SJSA1 (cell line): Measurements from ENCODE around the gene PPP1R11. TPM values are rescaled to one million over a fixed set of nuclear protein-coding genes. Genes with fewer than 3 reads are reported as not detected.

Source experiments
- DNase-seq, 2 experiments: peaks; one replicate each; pipeline ENCODE4 v3.0.0-alpha.2; 2015 to 2020; ENCODE audit warnings: low spot score in 2 of 2, low read depth in 1 of 2
- H3K27ac ChIP-seq: fragments of 250-450 bp; sonication (Bioruptor Pico); 2 replicates; pipeline ENCODE4 v1.5.1; 2020; ENCODE audit warnings: mild to moderate bottlenecking, moderate library complexity
- H3K27me3 ChIP-seq: fragments of 250-450 bp; sonication (Bioruptor Pico); replicated peaks from 2 replicates; pipeline ENCODE4 v1.5.1; 2020; ENCODE audit warnings: mild to moderate bottlenecking, moderate library complexity
- H3K36me3 ChIP-seq: fragments of 250-450 bp; sonication (Bioruptor Pico); 2 replicates; pipeline ENCODE4 v1.5.1; 2020; ENCODE audit warnings: mild to moderate bottlenecking
- H3K4me1 ChIP-seq: fragments of 250-450 bp; sonication (Bioruptor Pico); replicated peaks from 2 replicates; pipeline ENCODE4 v1.6.1; 2021; ENCODE audit warnings: mild to moderate bottlenecking
- H3K4me3 ChIP-seq: fragments of 250-450 bp; sonication (Bioruptor Pico); 2 replicates; pipeline ENCODE4 v1.5.1; 2020; ENCODE audit warnings: mild to moderate bottlenecking
- H3K9me3 ChIP-seq: fragments of 250-450 bp; sonication (Bioruptor Pico); replicated peaks from 2 replicates; pipeline ENCODE4 v1.5.1; 2020; ENCODE audit warnings: mild to moderate bottlenecking
- total RNA-seq: library from RNA; depleted of rRNA; stranded (reverse); fragments of >200 nt; shearing (Covaris generic); gene quantifications from 2 replicates; pipeline ENCODE4 v1.2.3, GENCODE V29; 2014

PPP1R11 gene
- total RNA-seq, 1 experiment from 2014 or later, result 33.8 TPM

- no peak overlapping the region for H3K4me3 ChIP-seq
- no peaks in the 10 kb centered on the region; the same call in 1 of the 2 replicates for H3K9me3 ChIP-seq
- peaks cover 25% of the 10 kb centered on the region for H3K4me1 ChIP-seq
- no peak overlapping the region for H3K27ac ChIP-seq
- no peak for DNase-seq
- no peaks in the 10 kb centered on the region for H3K36me3 ChIP-seq
- H3K27me3 ChIP-seq, result peaks cover 34% of the 10 kb centered on the region
Measured at GRCh38 chr6:30071081-30071818, 4.3 kb downstream of the PPP1R11 start.

GRCh38 chr6:30071858-30072257 is 4.9 kb downstream of the PPP1R11 start:
- peaks cover 40% of the 10 kb centered on the region for H3K27me3 ChIP-seq
- no peak for DNase-seq
- peaks cover 22% of the 10 kb centered on the region for H3K4me1 ChIP-seq
- H3K36me3 ChIP-seq, result no peaks in the 10 kb centered on the region
- no peak overlapping the region for H3K27ac ChIP-seq
- H3K4me3 ChIP-seq, result no peak overlapping the region
- H3K9me3 ChIP-seq, result no peaks in the 10 kb centered on the region; the same call in 1 of the 2 replicates

DNA sequence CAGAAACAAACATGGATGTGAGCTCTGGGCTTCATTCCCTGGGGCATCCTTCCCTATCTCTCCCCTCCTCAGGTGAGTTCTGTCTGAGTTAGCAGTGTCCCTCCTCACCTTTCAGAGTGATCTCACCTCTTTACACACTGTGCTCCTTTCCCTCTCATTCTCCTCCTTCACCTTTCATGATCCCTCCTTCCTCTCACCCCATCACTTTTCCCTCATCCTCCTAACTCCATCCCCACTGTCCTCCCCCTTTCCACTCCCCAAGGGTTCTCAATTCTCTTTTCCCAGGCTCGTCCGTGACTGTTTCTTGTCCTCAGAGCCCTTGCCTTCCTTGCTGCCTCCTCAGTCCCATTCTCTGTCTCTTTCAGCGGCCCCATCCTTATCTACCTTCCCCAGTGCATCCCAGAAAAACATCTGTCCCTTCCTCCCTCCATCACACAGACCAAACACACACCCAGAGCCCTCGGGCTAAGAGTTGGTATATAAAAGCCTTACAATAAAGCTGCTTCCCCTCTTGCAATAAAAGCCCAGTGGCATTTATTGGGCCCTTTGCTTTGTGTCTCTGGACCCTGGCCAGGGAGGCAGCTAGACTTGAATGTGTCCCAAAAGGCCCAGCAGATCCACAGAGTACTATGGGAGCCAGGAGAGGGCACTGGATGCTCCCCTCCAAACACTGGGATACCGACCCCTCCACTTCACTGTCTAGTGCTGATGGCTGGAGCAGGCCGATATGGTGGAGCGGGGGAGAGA is 6.7 kb downstream of the PPP1R11 start:
- Histone ChIP-seq H3K27ac (no peak overlapping the region), H3K4me3 (no peak overlapping the region), H3K9me3 (no peaks in the 10 kb centered on the region; the same call in 1 of the 2 replicates), H3K27me3 (peaks cover 58% of the 10 kb centered on the region), H3K4me1 (peaks cover 16% of the 10 kb centered on the region), H3K36me3 (no peaks in the 10 kb centered on the region)
- DNase-seq, result no peak

GRCh38 chr6:30074331-30075093 is 7.5 kb downstream of the PPP1R11 start:
- Histone ChIP-seq H3K27me3 (peaks cover 64% of the 10 kb centered on the region), H3K4me1 (peaks cover 16% of the 10 kb centered on the region), H3K4me3 (no peak overlapping the region), H3K9me3 (no peaks in the 10 kb centered on the region; the same call in 1 of the 2 replicates), H3K27ac (no peak overlapping the region), H3K36me3 (no peaks in the 10 kb centered on the region)
- no peak for DNase-seq

DNA sequence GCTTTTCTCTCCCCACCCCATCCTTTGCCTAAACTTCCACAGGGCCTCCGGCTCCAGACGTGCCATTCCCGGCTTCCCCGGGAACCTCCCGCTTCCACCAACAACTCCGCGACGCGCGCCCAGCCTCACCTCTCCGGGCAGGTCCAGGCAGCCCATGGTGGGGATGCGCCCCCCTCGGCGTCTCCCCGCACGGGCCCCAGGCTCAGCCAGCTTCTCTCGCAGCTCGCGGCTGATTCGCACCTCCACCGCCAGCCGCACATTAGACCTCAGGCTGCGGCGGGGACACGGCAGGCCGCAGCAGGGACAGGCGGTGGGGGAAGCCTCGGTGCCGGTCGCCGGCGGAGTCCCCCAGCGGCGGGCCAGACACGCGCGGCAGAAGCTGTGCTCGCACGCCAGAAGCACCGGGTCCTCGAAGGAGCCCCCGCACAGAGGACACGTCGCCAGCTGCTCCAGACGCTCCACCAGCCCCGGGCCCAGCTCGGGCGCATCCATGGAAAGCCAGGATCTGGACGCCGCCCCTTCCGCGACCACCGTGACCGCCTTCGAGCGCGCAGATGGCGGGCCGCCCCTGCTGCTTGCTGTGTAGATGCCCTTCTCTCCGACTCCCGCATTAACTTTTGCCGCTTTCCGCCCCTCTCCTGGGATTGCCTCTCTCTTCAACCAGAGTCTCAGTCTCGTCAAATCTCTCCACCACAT is 8.2 kb downstream of the PPP1R11 start, which contains the start of gene RNF39:
TSS of gene RNF39 (minus strand) at position 676 of the 696 bp plus-strand sequence. CDS start at position 492, 184 bp downstream.
- H3K36me3 ChIP-seq, result no peaks in the 10 kb centered on the region
- DNase-seq, result no peak
- peaks cover 16% of the 10 kb centered on the region for H3K4me1 ChIP-seq
- peaks cover 66% of the 10 kb centered on the region for H3K27me3 ChIP-seq
- H3K4me3 ChIP-seq, result no peak within 1 kb of the TSS
- H3K9me3 ChIP-seq, result no peaks in the 10 kb centered on the region; the same call in 1 of the 2 replicates
- no peak within 1 kb of the TSS for H3K27ac ChIP-seq

- Histone ChIP-seq H3K27me3 (peaks cover 66% of the 10 kb centered on the region), H3K4me3 (no peak overlapping the region), H3K27ac (no peak overlapping the region), H3K36me3 (no peaks in the 10 kb centered on the region), H3K9me3 (no peaks in the 10 kb centered on the region; the same call in 1 of the 2 replicates), H3K4me1 (peaks cover 16% of the 10 kb centered on the region)
- DNase-seq, result no peak
Measured at GRCh38 chr6:30075790-30076732, 9.1 kb downstream of the PPP1R11 start.

DNA sequence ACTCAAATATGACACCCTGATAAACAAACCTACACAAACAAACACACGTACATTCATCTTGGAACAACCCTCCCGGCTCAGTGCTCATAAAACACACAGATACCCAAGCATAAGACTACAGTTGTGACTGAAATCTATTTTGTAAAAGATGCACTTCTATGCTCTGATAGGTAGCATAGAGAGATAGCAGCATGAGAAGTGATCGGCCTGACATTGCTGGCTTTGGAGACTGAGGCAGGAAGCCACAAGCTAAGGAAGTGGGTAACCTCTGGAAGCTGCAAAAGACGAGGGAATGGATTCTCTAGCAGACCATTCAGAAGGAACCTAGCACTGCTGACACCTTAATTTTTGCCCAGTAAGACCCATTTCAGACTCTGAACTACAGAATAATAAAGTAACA is 10.2 kb downstream of the PPP1R11 start:
- no peaks in the 10 kb centered on the region; the same call in 1 of the 2 replicates for H3K9me3 ChIP-seq
- H3K27me3 ChIP-seq, result peaks cover 66% of the 10 kb centered on the region
- DNase-seq, result no peak
- no peak overlapping the region for H3K27ac ChIP-seq
- no peak overlapping the region for H3K4me3 ChIP-seq
- H3K4me1 ChIP-seq, result peaks cover 16% of the 10 kb centered on the region
- no peaks in the 10 kb centered on the region for H3K36me3 ChIP-seq

- DNase-seq, result no peak
- H3K4me1 ChIP-seq, result peaks cover 6% of the 10 kb centered on the region
- no peak overlapping the region for H3K27ac ChIP-seq
- H3K4me3 ChIP-seq, result no peak overlapping the region
- H3K27me3 ChIP-seq, result peaks cover 7% of the 10 kb centered on the region
- no peaks in the 10 kb centered on the region for H3K9me3 ChIP-seq
- H3K36me3 ChIP-seq, result no peaks in the 10 kb centered on the region
Measured at GRCh38 chr6:30087876-30088275, 20.9 kb downstream of the PPP1R11 start.

GRCh38 chr6:30091577-30092381 is 24.8 kb downstream of the PPP1R11 start:
- Histone ChIP-seq H3K27ac (no peak overlapping the region), H3K4me3 (no peak overlapping the region)

GRCh38 chr6:30092852-30093543 is 26.0 kb downstream of the PPP1R11 start:
- Histone ChIP-seq H3K4me1 (peaks cover 11% of the 10 kb centered on the region), H3K36me3 (no peaks in the 10 kb centered on the region), H3K9me3 (no peaks in the 10 kb centered on the region), H3K4me3 (no peak overlapping the region), H3K27me3 (peaks cover 7% of the 10 kb centered on the region), H3K27ac (no peak overlapping the region)
- DNase-seq, result no peak

More at GRCh38 chr6:30091577-30092381, 24.8 kb downstream of the PPP1R11 start:
- Histone ChIP-seq H3K4me1 (peaks cover 6% of the 10 kb centered on the region), H3K9me3 (no peaks in the 10 kb centered on the region), H3K36me3 (no peaks in the 10 kb centered on the region), H3K27me3 (peaks cover 7% of the 10 kb centered on the region)
- no peak for DNase-seq

GRCh38 chr6:30093951-30094661 is 27.1 kb downstream of the PPP1R11 start:
- H3K27me3 ChIP-seq, result peaks cover 10% of the 10 kb centered on the region
- H3K4me1 ChIP-seq, result peaks cover 11% of the 10 kb centered on the region
- H3K4me3 ChIP-seq, result no peak overlapping the region
- no peak for DNase-seq
- no peak overlapping the region for H3K27ac ChIP-seq
- no peaks in the 10 kb centered on the region for H3K36me3 ChIP-seq
- H3K9me3 ChIP-seq, result no peaks in the 10 kb centered on the region
